ENCODE measurements around the gene GAS7. TPM values are rescaled to one million over a fixed set of nuclear protein-coding genes. Genes with fewer than 3 reads are reported as not detected.

Gene GAS7
- total and polyA plus RNA-seq, 10 of the 15 experiments (the other 5 are each of a cell fraction or from before 2014, with no cell fraction given) = 2.3 to 53.4 (median 24.0) TPM

DNA sequence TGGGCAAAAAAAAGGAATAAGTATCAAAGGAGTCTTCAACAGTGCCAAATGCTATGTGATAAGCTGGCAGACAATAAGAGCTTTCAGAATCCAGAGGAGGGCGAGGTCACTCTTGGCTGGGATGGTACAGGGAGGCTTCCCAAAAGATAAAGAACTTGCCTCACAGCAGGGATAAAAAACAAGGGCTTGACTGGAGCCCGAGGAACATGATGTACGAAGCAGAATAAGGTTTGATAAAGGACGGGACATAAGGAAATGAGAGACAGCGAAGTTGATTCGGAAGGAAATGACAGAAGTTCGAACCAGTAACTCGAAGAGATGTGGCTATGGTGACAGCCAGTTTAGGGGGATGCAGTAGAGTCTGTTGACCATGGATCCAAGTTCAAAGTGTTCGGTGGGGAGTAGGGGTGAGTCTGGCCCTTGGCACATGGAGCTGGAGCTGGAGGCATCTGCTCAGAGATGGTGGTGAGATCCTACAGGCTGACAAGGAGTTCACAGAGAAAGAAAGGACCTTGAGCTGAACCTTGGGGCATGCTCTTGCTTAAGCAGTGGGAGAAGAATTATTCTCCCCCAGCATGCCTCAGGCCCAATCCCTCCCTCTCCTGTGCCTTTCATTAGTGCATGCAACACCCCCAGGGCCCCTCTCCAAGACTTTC, 155.7 kb downstream of the GAS7 start:
- Histone ChIP-seq H3K4me2 (ENCODE audit: control insufficient read depth, insufficient read depth) (peak overlapping the region; percentile 6), H3K9ac (ENCODE audit: control insufficient read depth, insufficient read depth, low read length) (no peak overlapping the region), H3K9me3 (replicated peaks; ENCODE audit: control insufficient read depth, insufficient read depth, low read length) (no peaks in the 10 kb centered on the region; the same call in 2 of the 3 replicates), H3K4me1 (ENCODE audit: control insufficient read depth, insufficient read depth, low read length) (peaks cover 32% of the 10 kb centered on the region), H3K4me3 (no peak overlapping the region), H3K27me3 (replicated peaks in 1 of 2; ENCODE audit: control insufficient read depth in 2 of 2, insufficient read depth in 2 of 2, low read length in 1 of 2) (no peaks in the 10 kb centered on the region), H4K20me1 (ENCODE audit: control insufficient read depth, insufficient read depth) (no peaks in the 10 kb centered on the region), H3K27ac (ENCODE audit: control insufficient read depth, insufficient read depth) (peak overlapping the region; percentile 46), H2AFZ (ENCODE audit: control insufficient read depth, low read depth, low read length) (no peak overlapping the region), H3K79me2 (ENCODE audit: control insufficient read depth, insufficient read depth, low read length) (peaks cover 20% of the 10 kb centered on the region), H3K36me3 (ENCODE audit: control insufficient read depth in 2 of 2, insufficient read depth in 2 of 2, low read length in 1 of 2) (no peaks in the 10 kb centered on the region)
- WGBS (ENCODE audit: insufficient coverage, insufficient replicate concordance, low lambda C conversion rate, missing lambda C conversion rate) = 37% methylated on average over 9 of the region's 9 CpGs
- FAIRE-seq = no peak
- no TSS peak for BruUV-seq (replicated peaks)
- TF ChIP-seq ETV6 (conservative IDR thresholded peaks at IDR 0.05 in 1 of 2, IDR thresholded peaks at IDR 0.05 in 1 of 2; ENCODE audit: borderline replicate concordance in 1 of 2, low read depth in 1 of 2) = no peak
- TF ChIP-seq, protein P1, sequence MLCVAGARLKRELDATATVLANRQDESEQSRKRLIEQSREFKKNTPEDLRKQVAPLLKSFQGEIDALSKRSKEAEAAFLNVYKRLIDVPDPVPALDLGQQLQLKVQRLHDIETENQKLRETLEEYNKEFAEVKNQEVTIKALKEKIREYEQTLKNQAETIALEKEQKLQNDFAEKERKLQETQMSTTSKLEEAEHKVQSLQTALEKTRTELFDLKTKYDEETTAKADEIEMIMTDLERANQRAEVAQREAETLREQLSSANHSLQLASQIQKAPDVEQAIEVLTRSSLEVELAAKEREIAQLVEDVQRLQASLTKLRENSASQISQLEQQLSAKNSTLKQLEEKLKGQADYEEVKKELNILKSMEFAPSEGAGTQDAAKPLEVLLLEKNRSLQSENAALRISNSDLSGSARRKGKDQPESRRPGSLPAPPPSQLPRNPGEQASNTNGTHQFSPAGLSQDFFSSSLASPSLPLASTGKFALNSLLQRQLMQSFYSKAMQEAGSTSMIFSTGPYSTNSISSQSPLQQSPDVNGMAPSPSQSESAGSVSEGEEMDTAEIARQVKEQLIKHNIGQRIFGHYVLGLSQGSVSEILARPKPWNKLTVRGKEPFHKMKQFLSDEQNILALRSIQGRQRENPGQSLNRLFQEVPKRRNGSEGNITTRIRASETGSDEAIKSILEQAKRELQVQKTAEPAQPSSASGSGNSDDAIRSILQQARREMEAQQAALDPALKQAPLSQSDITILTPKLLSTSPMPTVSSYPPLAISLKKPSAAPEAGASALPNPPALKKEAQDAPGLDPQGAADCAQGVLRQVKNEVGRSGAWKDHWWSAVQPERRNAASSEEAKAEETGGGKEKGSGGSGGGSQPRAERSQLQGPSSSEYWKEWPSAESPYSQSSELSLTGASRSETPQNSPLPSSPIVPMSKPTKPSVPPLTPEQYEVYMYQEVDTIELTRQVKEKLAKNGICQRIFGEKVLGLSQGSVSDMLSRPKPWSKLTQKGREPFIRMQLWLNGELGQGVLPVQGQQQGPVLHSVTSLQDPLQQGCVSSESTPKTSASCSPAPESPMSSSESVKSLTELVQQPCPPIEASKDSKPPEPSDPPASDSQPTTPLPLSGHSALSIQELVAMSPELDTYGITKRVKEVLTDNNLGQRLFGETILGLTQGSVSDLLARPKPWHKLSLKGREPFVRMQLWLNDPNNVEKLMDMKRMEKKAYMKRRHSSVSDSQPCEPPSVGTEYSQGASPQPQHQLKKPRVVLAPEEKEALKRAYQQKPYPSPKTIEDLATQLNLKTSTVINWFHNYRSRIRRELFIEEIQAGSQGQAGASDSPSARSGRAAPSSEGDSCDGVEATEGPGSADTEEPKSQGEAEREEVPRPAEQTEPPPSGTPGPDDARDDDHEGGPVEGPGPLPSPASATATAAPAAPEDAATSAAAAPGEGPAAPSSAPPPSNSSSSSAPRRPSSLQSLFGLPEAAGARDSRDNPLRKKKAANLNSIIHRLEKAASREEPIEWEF (IDR thresholded peaks at IDR 0.05; ENCODE audit: insufficient replicate concordance, low read depth, low read length) = peak; percentile 6
- intact Hi-C loops (cut with micrococcal nuclease; ENCODE audit: unreplicated experiment) (loop anchor here (5.0 kb wide), 1 partner anchor 55 kb away; no protein-coding TSS in a partner anchor), in situ Hi-C loops (cut with MboI) (loop anchor here (25.0 kb wide), 1 partner anchor 1080 kb away; the partner anchor contains the start of gene PIK3R5)
- no peak for DNase-seq (ENCODE audit: low read depth, low spot score)
- ChIA-PET RAD21 (ENCODE audit: unreplicated experiment) (no interaction called here), SMC1A (ENCODE audit: uncharacterized antibody, unreplicated experiment) (interaction anchor here (1.4 kb wide), 2 partner anchors 10 to 22 kb away, joined by 3 to 4 read pairs; no protein-coding TSS in a partner anchor), CTCF (interaction anchor here (0.6 kb wide), 1 partner anchor 29 kb away, joined by 3 read pairs; no protein-coding TSS in a partner anchor), POLR2A (interaction anchor here (1.1 kb wide), 1 partner anchor 8 kb away, joined by 3 read pairs; no protein-coding TSS in a partner anchor)
- ATAC-seq = no peak
